HG03520 (cell line): ENCODE measurements around the gene AIMP1.
"Not testable (repeated sequence)": the region's sequence is repeated elsewhere in the genome, so short reads cannot be mapped to it uniquely, and the experiment has no call there.

Source experiments
- ATAC-seq: cut with Tn5 transposase; IDR thresholded peaks from one replicate; pipeline ENCODE4 v1.9.1; 2021; ENCODE audit warnings: mild to moderate bottlenecking, moderate library complexity; ENCODE audit not compliant: unreplicated experiment

Gene AIMP1

DNA sequence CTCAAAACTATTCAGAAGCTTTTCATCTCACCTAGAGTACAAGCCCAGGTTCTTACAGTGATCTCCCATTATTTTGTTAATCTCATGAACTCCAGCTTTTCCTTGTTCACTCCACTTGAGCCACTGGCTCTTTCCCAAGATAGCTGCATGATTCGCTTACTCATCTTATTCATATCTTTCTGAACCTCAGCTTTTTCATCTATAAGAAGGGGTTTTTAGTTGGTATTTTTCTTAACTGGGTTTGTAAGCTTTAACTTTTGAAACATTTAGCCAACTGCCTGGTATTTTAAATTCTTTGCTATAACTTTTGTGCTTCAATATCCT, 28.3 kb downstream of the AIMP1 start:
- ATAC-seq, result no peak

DNA sequence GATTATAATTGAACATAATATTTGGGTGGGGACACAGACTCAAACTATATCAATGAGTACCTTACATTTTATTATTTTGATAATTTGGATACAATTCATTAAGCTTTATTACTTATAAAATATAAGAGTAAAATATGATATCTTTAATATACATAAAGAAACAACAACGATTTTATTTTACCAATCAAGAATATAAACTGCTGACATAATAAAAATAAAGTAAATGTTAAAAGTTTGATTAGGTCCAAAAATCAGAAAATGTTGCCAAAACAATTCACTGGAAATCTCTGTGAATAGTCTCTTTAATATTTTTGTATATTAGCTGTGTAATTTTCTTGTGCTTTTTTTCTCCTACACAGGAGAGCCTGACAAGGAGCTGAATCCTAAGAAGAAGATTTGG, 30.8 kb downstream of the AIMP1 start:
- no peak for ATAC-seq

DNA sequence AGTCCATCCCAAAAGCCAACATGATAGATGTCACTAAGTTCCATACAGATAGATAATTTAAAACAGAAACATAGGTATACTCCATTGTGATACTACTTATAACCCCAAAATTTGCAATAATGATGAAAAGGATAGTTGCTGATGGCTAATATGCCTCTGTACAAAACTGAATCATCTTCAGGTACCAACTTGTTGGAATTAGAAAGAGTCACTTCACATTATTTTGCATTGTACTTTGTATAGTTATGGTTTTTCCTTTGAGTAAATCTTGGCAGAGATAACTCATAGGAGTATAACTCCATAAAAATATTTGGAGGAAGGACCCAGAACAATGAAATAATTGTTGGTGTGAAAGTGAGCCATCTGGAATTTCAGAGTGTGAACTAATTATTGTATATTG, 34.7 kb downstream of the AIMP1 start:
- no peak for ATAC-seq

DNA sequence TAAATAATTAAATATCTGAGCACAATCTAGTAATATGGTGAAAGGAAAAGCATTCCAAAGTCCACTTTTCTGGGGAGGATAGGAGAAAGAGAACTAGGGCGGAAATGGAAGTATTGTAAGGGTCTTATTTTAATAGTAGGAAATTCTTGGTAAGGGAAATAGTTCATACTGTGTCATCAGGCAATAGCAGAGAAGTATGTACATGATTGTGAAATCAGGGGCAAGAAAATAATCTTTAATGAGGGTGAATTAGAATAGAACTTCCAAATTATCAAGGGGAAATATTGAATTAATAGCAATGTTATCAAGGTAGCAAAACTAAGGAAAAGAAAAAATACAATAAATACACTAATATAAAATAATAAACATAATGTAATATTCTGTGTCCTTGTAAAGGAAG, 37.4 kb downstream of the AIMP1 start:
- ATAC-seq, result no peak

DNA sequence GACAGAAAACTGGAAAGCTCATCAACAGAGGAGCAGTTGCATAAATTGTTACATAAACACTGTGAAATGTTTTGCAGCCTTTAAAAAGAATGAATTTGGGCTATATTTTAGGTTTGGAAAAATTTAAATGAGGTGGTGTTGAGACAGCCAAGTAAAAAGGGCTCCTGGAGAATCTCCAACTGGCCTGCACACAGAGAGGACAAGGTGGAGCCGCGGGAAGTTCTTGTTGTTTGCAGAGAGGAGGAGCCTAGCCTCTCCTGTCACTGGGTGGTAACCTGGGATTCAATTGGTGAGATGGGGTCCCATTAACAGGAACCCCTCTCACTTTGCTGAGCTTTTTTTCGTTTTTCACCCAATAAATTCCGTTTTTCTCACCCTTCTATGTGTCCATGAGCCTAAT, 38.8 kb downstream of the AIMP1 start:
- no peak for ATAC-seq

DNA sequence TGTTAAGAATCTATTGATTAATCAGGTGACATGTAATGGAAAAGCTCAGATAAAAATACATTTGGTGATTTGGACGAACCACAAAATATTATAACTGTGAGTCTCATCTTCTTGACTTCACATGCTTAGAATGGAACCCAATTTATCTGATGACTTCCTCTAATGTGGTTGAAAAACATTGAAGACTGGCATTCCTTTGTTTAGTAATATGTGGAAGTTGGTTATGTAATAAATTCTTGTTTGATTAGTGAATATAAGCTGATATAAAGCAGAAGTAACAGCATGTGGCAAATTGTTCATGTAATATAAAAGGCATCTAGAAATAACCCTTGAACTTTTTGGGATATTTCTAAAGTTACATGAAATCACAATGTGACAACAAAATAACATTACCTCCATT, 42.5 kb downstream of the AIMP1 start:
- ATAC-seq, result no peak

DNA sequence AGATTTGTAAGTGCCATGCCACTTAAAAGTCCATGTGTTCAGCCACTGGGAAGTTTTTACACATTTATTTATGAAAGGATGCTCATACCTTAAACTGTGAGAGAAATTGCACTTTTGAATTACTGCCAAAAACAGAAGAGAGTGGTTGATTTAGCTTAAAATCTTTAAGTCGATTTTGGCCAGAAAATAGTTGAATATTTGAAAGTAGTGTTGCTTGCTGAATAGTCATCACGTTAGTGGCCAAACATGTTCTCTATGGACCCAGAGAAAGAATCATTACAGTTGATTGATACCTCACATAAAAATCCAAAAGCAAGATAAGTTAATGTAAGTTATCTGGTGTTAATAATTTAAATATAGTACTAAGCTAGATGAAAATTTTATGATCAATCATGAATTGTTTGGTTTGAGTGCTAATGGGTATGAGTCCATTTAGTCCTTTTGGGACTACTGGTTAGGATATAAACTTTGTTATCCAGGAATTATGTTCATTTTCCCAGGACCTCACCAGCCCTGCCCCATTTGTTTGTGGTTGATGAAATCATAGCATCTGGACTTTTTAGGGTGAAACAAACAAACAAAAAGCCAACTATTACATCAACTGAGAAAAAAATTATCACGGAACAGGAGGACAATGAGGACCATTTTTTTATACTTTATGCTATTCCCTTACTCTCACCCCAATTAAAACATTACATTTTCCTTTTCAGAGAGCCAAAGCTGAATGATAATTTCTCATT, 45.9 kb downstream of the AIMP1 start:
- ATAC-seq, result no peak

DNA sequence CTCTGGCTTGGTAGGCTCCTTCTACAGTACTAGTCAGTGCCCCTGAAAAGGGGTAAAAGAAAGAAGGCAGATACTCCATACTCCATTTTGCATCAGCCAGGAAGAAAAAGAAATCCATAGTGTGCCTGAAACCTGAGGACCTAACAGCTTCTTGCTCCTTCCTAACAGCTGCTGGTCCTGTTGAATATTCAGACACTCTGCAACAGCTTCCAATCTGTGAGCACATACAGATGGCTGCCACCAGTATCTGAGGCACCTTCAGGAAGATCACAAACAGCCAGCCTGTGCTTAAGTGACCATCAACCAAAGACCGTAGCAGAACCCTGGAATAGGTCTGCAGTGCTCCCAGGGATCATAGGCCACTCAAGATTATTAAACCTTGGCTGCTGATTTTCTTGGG, 47.9 kb downstream of the AIMP1 start:
- ATAC-seq, result no peak

DNA sequence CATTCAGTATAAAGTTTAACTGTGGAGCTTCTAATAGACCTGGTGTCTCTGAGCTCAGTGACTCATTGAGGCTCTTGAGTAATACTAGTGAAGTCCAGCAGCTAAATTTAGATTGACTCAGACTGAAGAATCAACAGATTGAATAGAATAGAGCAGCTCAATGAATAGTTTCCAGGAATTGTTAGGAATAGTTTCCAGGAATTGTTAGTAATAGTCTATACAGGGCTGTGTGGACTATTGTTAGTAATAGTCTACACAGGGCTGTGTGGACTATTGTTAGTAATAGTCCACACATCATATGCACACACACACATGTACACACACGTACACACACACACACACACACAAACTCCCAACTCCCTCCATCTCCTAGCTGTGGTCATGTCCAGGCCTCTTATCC, 49.3 kb downstream of the AIMP1 start:
- ATAC-seq, result no peak

DNA sequence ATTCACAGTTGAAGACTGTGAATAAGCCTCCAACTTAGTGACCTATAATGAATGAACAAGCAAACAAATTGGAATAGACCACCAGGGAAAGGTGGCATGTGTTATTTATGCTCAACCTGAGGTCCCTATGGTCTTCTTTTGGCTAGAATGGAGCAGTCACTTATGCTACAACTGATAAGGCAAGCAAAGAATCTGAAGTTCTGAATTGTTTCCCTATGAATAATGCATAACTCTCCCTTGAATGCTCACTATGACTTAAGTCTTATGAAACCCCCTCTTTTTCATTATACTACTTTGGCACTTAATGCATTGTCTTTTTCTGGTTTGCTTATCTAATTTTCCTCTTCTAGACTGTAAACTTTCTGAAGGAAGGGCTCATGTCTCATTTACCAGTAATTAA, 49.7 kb downstream of the AIMP1 start:
- no peak for ATAC-seq

DNA sequence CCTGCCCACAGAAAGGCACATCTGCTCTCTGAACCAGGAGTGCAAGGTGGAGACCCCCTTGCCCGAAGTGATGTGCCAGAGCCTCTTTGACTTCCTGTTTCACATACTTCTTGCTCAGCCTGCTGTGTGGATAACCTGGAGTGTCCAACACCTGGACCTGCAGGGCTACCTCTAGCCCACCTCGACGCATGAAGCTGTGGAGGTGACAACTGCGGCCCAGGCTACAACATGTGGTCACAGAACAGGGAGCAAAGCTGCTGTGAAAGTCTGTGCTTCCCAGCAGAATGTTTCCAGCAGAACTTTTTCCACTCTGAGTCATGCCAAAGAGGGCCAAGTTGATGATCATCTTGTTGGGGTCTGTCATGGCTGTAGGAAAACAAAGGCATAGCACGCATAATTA, 50.7 kb downstream of the AIMP1 start:
- ATAC-seq, result no peak

DNA sequence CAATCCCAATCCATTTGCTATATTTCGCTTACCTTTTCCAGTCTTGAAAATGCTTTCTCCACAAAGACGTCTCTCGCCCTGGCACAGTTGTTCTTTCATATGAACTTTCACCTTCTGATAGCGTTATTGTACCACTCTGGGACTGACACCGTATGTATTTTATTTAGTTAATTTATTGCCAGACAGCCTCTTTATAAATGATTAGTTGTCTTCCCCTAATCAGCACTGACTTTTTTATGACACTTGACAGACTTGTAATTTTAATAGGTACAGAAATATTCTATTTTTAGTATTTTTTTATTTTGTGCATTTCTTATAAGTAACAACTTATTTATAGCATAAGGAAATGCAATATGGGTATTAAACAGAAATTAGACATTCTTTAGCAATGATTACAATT, 52.3 kb downstream of the AIMP1 start, which contains the start of gene GIMD1:
Gene GIMD1, minus strand, starts transcription at position 101 of the 400 bp plus-strand sequence. CDS start 1,343 bp downstream, outside the sequence.
- no peak for ATAC-seq

DNA sequence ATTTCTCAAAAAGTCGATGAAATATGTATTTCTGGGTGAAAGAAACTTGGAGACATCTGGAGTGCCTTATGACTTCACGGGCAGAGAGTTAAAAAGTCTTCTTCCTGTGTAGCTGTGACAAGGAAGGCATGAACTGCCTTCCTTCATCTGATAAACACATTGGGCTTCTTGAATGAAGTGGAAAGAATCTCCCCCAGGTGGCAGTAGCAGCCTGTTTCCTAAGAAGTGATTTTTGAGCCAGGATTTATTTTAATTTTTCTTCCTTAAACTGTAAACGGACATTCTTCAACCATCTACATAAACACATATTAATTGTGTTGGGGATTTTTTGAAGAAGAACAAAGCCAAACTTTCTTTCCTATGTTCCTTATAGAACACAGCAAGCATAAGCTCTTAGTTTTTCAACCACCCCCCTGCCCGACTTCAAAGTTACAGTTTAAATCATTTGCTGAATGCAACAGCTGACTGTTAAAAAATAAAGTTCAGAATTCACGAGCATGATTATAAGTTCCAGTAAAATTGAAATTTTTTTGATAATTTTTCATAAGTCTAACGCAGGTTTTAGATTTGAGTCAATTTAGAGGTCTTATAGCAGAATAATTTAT, 53.2 kb downstream of the AIMP1 start:
- ATAC-seq, result peak; percentile 77

DNA sequence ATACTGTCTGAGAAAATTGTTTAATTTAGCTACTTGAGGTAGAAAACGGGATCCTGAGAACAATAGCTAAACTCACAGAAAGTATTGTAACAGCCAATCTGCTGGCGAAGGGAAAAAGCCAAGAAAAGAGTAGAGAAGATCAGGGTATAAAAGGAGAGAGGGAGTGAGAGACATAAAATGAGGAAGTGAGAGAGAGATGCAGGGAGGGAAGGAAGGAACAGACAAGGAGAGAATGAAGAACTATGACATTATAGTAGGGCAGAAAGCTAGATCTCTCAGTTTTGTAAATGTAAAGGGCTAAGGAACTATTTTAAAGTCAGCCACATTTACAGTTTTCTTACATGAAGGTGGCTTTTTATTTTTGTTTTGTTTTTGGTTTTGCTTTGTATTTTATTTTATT, 53.9 kb downstream of the AIMP1 start:
- no peak for ATAC-seq

DNA sequence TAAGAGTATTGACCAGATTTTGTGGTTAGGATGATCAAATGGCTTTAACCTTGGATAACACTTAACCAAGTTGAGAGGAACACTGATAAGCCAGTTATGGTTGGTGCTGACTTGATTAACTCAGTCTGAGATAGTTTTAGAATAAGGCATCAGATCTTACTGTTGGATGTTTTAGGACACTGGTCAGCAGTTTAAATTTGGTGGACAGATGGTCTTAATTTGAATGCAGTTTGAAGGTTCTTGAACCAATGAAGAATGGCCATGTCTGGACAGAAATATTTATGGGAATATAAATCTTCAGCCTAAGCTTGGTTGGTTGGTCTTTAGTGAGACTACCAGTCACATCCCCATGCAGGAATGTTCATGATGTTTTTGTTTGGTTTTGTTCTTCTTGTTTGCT, 54.8 kb downstream of the AIMP1 start:
- ATAC-seq, result no peak

DNA sequence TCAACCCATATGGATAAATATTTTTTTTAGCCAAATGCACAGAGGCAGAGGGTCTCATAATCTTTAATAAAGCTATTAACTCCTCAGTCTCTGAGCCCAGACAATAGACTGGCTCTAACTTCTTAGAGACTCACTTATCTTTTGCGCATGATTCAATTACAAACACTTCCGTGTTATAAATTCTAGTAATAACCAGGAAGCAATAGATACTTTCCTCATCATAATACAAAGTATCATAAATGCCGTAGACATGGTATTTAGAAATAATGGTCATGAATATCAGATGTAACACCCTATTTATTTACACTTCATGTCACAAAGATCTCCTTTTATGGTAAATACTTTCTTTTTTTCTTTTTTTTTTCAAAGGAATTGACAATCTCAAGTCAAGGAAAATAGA, 56.7 kb downstream of the AIMP1 start:
- ATAC-seq, result no peak

DNA sequence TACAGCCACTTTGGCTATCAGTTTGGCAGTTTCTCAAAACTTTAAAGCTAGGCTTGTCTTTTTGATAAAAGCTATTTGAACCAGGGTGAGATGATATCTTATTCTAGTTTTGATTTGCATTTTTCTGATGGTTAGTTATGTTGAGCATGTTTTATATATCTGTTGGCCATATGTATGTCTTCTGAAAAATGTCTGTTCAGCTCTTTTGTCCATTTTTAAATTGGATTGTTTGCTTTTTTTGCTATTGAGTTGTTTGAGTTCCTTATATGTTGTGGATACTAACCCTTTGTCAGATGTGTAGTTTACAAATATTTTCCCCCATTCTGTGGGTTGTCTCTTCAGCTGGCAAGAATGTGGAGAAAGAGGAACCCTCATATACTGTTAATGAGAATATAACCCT, 63.8 kb downstream of the AIMP1 start:
- ATAC-seq, result no peak

DNA sequence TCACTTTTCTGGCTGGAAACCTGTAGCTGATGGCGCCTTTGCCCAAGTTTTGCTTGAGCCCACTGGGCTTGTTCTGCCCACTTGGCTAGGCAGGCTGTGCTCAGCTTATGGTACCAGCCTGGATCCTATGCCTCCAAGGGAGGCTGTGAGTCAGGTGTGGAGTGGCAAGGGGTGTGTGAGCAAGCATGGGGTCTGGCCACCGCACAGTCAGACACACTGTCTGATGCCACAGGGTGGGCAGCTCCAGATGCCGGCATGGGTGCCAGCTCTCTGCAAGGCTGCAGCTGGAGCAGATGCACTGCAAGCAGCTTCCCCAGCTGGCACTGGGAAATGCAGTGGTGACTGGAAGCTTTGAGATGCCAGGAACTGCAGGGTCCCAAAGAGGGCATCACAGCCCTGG, 68.5 kb downstream of the AIMP1 start:
- ATAC-seq, result no peak

DNA sequence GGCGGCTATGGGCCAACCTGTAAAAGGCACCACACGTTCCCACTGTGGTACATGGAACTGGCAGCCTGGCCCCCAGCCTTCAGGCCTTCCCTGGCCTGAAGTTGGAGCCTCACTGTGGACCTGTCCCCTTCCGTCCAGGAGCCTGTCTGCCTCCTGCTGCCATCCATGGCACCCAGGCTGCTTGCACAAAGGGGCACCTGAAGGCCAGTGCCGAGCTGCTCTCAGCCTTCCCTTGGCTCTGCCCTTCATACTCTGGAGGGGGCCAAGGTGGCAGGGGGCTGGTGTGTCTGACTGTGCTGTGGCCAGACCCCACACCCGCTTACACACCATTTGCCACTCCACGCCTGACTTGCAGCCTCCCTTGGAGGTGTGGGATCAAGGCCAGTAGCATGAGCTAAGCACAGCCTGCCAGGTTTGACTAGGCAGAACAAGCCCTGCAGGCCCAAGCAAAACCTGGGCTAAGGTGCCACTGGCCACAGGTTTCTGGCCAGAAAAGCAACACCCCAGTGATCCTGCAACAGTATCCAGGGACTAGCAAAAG, 69.6 kb downstream of the AIMP1 start:
- no peak for ATAC-seq

DNA sequence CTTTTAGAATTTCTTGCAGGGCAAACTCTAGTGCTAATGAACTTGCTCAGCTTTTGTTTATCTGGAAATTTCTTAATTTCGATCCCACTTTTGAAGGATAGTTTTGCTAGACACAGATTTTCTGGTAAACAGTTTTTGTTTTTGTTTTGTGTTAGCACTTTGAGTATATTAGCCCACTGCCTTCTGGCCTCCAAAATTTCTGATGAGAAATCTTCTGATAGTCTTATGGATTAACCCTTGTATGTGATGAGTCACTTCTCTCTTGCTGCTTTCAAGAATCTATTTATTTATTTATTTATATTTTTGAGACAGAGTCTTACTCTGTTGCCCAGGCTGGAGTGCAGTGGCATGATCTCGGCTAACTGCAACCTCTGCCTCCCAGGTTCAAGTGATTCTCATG, 79.2 kb downstream of the AIMP1 start:
- ATAC-seq, result no peak

DNA sequence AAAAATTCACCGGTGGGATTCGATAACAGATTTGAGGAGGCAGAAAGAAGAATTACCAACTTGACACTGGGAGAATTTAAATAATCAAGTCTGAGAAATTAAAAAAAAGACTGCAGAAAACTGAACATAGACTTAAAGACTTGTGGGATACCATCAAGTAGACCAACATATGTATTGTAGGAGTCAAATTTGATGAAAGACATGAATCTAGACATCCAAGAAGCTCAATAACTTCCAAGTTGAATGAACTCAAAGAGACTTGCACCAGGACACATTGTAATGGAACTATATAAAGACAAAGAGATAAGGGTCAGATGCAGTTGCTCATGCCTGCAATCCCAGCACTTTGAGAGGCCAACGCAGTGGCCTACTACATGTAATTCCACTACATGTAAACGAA, 82.5 kb downstream of the AIMP1 start:
- ATAC-seq, result not testable (repeated sequence)
